GM19023 (cell line): Measurements from ENCODE around the gene MMAB.

Experiments used
- ATAC-seq: cut with Tn5 transposase; IDR thresholded peaks from one replicate; pipeline ENCODE4 v1.9.1; 2021; ENCODE audit warnings: mild to moderate bottlenecking, moderate library complexity; ENCODE audit not compliant: unreplicated experiment

The MMAB gene

GRCh38 chr12:109561711-109562030 lies 11.6 kb downstream of the MMAB start:
- no peak for ATAC-seq

- ATAC-seq: no peak
Observed at GRCh38 chr12:109560867-109561710, 12.2 kb downstream of the MMAB start.

GRCh38 chr12:109559601-109560000 lies 13.7 kb downstream of the MMAB start:
- ATAC-seq: no peak

- no peak for ATAC-seq
Observed at GRCh38 chr12:109559200-109559505, 14.2 kb downstream of the MMAB start.

- ATAC-seq: no peak
Observed at GRCh38 chr12:109558374-109559199, 14.7 kb downstream of the MMAB start.

GRCh38 chr12:109557805-109558204 lies 15.5 kb downstream of the MMAB start:
- ATAC-seq: no peak

GRCh38 chr12:109557200-109557599 lies 16.1 kb downstream of the MMAB start:
- ATAC-seq: no peak

- no peak for ATAC-seq
Observed at GRCh38 chr12:109555431-109556315, 17.6 kb downstream of the MMAB start.

- ATAC-seq: no peak
Observed at GRCh38 chr12:109554761-109555160, 18.5 kb downstream of the MMAB start.

- no peak for ATAC-seq
Observed at GRCh38 chr12:109553906-109554500, 19.3 kb downstream of the MMAB start.

- no peak for ATAC-seq
Observed at GRCh38 chr12:109553483-109553882, 19.8 kb downstream of the MMAB start.

GRCh38 chr12:109552971-109553370 lies 20.3 kb downstream of the MMAB start:
- ATAC-seq: no peak

- no peak for ATAC-seq
Observed at GRCh38 chr12:109551108-109551507, 22.2 kb downstream of the MMAB start.

- ATAC-seq: no peak
Observed at GRCh38 chr12:109550281-109550680, 23.0 kb downstream of the MMAB start.

- no peak for ATAC-seq
Observed at GRCh38 chr12:109549613-109550270, 23.6 kb downstream of the MMAB start.

GRCh38 chr12:109548258-109548657 lies 25.0 kb downstream of the MMAB start:
- no peak for ATAC-seq

GRCh38 chr12:109547286-109547685 lies 26.0 kb downstream of the MMAB start:
- ATAC-seq: no peak

GRCh38 chr12:109545826-109546225 lies 27.5 kb downstream of the MMAB start:
- no peak for ATAC-seq

- no peak for ATAC-seq
Observed at GRCh38 chr12:109544955-109545531, 28.3 kb downstream of the MMAB start.

GRCh38 chr12:109542876-109543275 lies 30.4 kb downstream of the MMAB start:
- ATAC-seq: no peak
